Measurements from ENCODE around the gene LRRC36. TPM values are rescaled to one million over a fixed set of nuclear protein-coding genes. Genes with fewer than 3 reads are reported as not detected.

Gene LRRC36
- total and polyA plus RNA-seq, 2 experiments from 2014 or later, result 0.45 TPM; not detected in 1

- Histone ChIP-seq H3K4me1 (ENCODE audit: low read depth) (no peaks in the 10 kb centered on the region), H3K27ac (no peak overlapping the region), H3K27me3 (no peaks in the 10 kb centered on the region), H3K9me3 (ENCODE audit: low read depth) (no peaks in the 10 kb centered on the region), H3K36me3 (no peaks in the 10 kb centered on the region), H3K4me3 (no peak overlapping the region)
- no peak for TF ChIP-seq CTCF (IDR thresholded peaks at IDR 0.05; ENCODE audit: low read depth, low read length)
- no peak for DNase-seq (ENCODE audit: low read depth in 1 of 2, low spot score in 1 of 2)
Measured at GRCh38 chr16:67304020-67304419, 22.6 kb upstream of the LRRC36 start.

GRCh38 chr16:67305216-67306071, 21.2 kb upstream of the LRRC36 start:
- H3K4me1 ChIP-seq (ENCODE audit: low read depth), result no peaks in the 10 kb centered on the region
- H3K27me3 ChIP-seq, result no peaks in the 10 kb centered on the region
- DNase-seq (ENCODE audit: low read depth in 1 of 2, low spot score in 1 of 2), result no peak
- no peak overlapping the region for H3K4me3 ChIP-seq
- H3K36me3 ChIP-seq, result no peaks in the 10 kb centered on the region
- no peaks in the 10 kb centered on the region for H3K9me3 ChIP-seq (ENCODE audit: low read depth)
- no peak overlapping the region for H3K27ac ChIP-seq
- no peak for TF ChIP-seq CTCF (IDR thresholded peaks at IDR 0.05; ENCODE audit: low read depth, low read length)

- H3K27me3 ChIP-seq, result peaks cover 4% of the 10 kb centered on the region
- H3K27ac ChIP-seq, result no peak overlapping the region
- TF ChIP-seq CTCF (IDR thresholded peaks at IDR 0.05; ENCODE audit: low read depth, low read length), result no peak
Measured at GRCh38 chr16:67310561-67310960, 16.1 kb upstream of the LRRC36 start.

GRCh38 chr16:67311607-67312488, 14.8 kb upstream of the LRRC36 start:
- no peaks in the 10 kb centered on the region for H3K36me3 ChIP-seq
- H3K27ac ChIP-seq, result no peak overlapping the region
- H3K4me1 ChIP-seq (ENCODE audit: low read depth), result no peaks in the 10 kb centered on the region
- peak in 1 of 2 donors; percentile 97 for DNase-seq (ENCODE audit: low read depth in 1 of 2, low spot score in 1 of 2)
- no peak overlapping the region for H3K4me3 ChIP-seq
- TF ChIP-seq CTCF (IDR thresholded peaks at IDR 0.05; ENCODE audit: low read depth, low read length), result no peak
- H3K27me3 ChIP-seq, result peaks cover 9% of the 10 kb centered on the region
- H3K9me3 ChIP-seq (ENCODE audit: low read depth), result no peaks in the 10 kb centered on the region

More at GRCh38 chr16:67310561-67310960, 16.1 kb upstream of the LRRC36 start:
- Histone ChIP-seq H3K4me3 (no peak overlapping the region), H3K9me3 (ENCODE audit: low read depth) (no peaks in the 10 kb centered on the region), H3K36me3 (no peaks in the 10 kb centered on the region), H3K4me1 (ENCODE audit: low read depth) (no peaks in the 10 kb centered on the region)
- DNase-seq (ENCODE audit: low read depth in 1 of 2, low spot score in 1 of 2), result no peak

GRCh38 chr16:67312719-67313118, 13.9 kb upstream of the LRRC36 start:
- no peaks in the 10 kb centered on the region for H3K9me3 ChIP-seq (ENCODE audit: low read depth)
- peaks cover 17% of the 10 kb centered on the region for H3K27me3 ChIP-seq
- H3K4me1 ChIP-seq (ENCODE audit: low read depth), result no peaks in the 10 kb centered on the region
- H3K36me3 ChIP-seq, result no peaks in the 10 kb centered on the region
- peak in 1 of 2 donors; percentile 22 for DNase-seq (ENCODE audit: low read depth in 1 of 2, low spot score in 1 of 2)
- no peak overlapping the region for H3K4me3 ChIP-seq
- no peak for TF ChIP-seq CTCF (IDR thresholded peaks at IDR 0.05; ENCODE audit: low read depth, low read length)
- H3K27ac ChIP-seq, result no peak overlapping the region
